Neural progenitor cell (in vitro differentiated cells): ENCODE data around the gene PTPRC.

Experiments
- EZH2 ChIP-seq: fragments of 200-600 bp; sonication (generic); IDR thresholded peaks from 2 replicates; pipeline ENCODE4 v1.6.1; 2017; ENCODE audit warnings: antibody characterized with exemption, mild to moderate bottlenecking, moderate library complexity
- TF ChIP-seq, protein P1 (sequence below): fragments of 200-600 bp; sonication (generic); IDR thresholded peaks from 2 replicates; pipeline ENCODE4 v1.5.1; 2017; ENCODE audit warnings: antibody characterized with exemption, mild to moderate bottlenecking

DNA sequence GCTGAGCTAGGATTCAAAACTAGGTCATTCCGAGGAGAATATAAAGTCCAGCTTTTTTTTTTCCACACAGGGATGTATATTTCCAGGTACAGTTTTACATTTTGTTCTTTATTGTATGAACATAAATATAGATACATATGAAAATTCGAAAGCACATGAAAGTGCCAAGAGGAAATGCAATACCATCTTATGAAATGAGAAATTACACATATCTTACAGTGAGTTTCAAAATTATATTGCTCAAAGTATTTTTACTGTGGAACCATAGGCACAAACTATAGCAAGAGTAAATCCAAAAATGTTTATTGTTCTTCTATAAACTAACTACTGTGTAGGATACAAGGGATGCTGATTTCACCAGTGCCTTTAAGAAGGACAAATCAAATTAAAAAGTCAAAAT lies 39.0 kb downstream of the PTPRC start:
- TF ChIP-seq, protein P1, sequence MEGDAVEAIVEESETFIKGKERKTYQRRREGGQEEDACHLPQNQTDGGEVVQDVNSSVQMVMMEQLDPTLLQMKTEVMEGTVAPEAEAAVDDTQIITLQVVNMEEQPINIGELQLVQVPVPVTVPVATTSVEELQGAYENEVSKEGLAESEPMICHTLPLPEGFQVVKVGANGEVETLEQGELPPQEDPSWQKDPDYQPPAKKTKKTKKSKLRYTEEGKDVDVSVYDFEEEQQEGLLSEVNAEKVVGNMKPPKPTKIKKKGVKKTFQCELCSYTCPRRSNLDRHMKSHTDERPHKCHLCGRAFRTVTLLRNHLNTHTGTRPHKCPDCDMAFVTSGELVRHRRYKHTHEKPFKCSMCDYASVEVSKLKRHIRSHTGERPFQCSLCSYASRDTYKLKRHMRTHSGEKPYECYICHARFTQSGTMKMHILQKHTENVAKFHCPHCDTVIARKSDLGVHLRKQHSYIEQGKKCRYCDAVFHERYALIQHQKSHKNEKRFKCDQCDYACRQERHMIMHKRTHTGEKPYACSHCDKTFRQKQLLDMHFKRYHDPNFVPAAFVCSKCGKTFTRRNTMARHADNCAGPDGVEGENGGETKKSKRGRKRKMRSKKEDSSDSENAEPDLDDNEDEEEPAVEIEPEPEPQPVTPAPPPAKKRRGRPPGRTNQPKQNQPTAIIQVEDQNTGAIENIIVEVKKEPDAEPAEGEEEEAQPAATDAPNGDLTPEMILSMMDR = no peak
- TF ChIP-seq EZH2 = no peak
